Renal pelvis (tissue), 4 donors: ENCODE results near the gene SCN9A. TPM values are rescaled to one million over a fixed set of nuclear protein-coding genes. Genes with fewer than 3 reads are reported as not detected.
"Not testable (repeated sequence)": the region's sequence is repeated elsewhere in the genome, so short reads cannot be mapped to it uniquely, and the experiment has no call there.

Experiments used
- DNase-seq: peaks from one replicate; pipeline ENCODE4 v3.0.0-alpha.2; 2013
- polyA plus RNA-seq, 3 donors: library from polyadenylated mRNA; unstranded; fragments of 120-200 nt; gene quantifications; one replicate each; pipeline ENCODE4 v1.2.1, GENCODE V29; 2013; ENCODE audit not compliant: insufficient read length in 3 of 3

Gene SCN9A
- polyA plus RNA-seq, 3 donors = 1.2 to 2.1 (median 1.4) TPM

- DNase-seq = no peak
Observed at GRCh38 chr2:166335284-166335683, 40.5 kb downstream of the SCN9A start.

- DNase-seq = no peak
Observed at GRCh38 chr2:166334805-166335204, 40.9 kb downstream of the SCN9A start.

GRCh38 chr2:166333801-166334200, 41.9 kb downstream of the SCN9A start:
- no peak for DNase-seq

GRCh38 chr2:166332106-166332505, 43.6 kb downstream of the SCN9A start:
- no peak for DNase-seq

GRCh38 chr2:166331468-166331867, 44.3 kb downstream of the SCN9A start:
- no peak for DNase-seq

GRCh38 chr2:166329465-166329864, 46.3 kb downstream of the SCN9A start:
- no peak for DNase-seq

- DNase-seq = no peak
Observed at GRCh38 chr2:166328147-166328546, 47.6 kb downstream of the SCN9A start.

GRCh38 chr2:166321076-166321475, 54.7 kb downstream of the SCN9A start:
- no peak for DNase-seq

- no peak for DNase-seq
Observed at GRCh38 chr2:166314022-166314759, 61.6 kb downstream of the SCN9A start.

- not testable (repeated sequence) for DNase-seq
Observed at GRCh38 chr2:166312863-166313262, 62.9 kb downstream of the SCN9A start.

GRCh38 chr2:166307326-166307725, 68.4 kb downstream of the SCN9A start:
- no peak for DNase-seq

GRCh38 chr2:166304656-166305055, 71.1 kb downstream of the SCN9A start:
- DNase-seq = no peak

- DNase-seq = no peak
Observed at GRCh38 chr2:166302036-166302435, 73.7 kb downstream of the SCN9A start.

GRCh38 chr2:166297951-166298350, 77.8 kb downstream of the SCN9A start:
- no peak for DNase-seq

- DNase-seq = no peak
Observed at GRCh38 chr2:166293984-166294383, 81.8 kb downstream of the SCN9A start.

- DNase-seq = no peak
Observed at GRCh38 chr2:166285215-166285614, 90.5 kb downstream of the SCN9A start.

GRCh38 chr2:166284359-166284758, 91.4 kb downstream of the SCN9A start:
- DNase-seq = no peak

- no peak for DNase-seq
Observed at GRCh38 chr2:166282154-166282553, 93.6 kb downstream of the SCN9A start.

GRCh38 chr2:166278856-166279255, 96.9 kb downstream of the SCN9A start:
- no peak for DNase-seq

GRCh38 chr2:166270376-166270775, 105.4 kb downstream of the SCN9A start:
- no peak for DNase-seq

GRCh38 chr2:166269322-166269721, 106.4 kb downstream of the SCN9A start:
- DNase-seq = no peak

GRCh38 chr2:166257859-166258258, 117.9 kb downstream of the SCN9A start:
- DNase-seq = no peak

GRCh38 chr2:166256896-166257295, 118.8 kb downstream of the SCN9A start:
- DNase-seq = no peak

GRCh38 chr2:166249318-166249717, 126.4 kb downstream of the SCN9A start:
- no peak for DNase-seq
